Osteoblast (primary cell): ENCODE measurements around the gene PGLYRP4. TPM values are rescaled to one million over a fixed set of nuclear protein-coding genes. Genes with fewer than 3 reads are reported as not detected.

Experiments used
- DNase-seq: peaks from one replicate; pipeline ENCODE4 v3.0.0; 2011; ENCODE audit warnings: low spot score, mixed read lengths; ENCODE audit not compliant: insufficient read length; ENCODE audit errors: missing footprints
- H2AFZ ChIP-seq: 2 replicates; pipeline ENCODE4 v1.6.0; 2011; ENCODE audit warnings: mild to moderate bottlenecking, low read length
- H3K27ac ChIP-seq: 2 replicates; pipeline ENCODE4 v1.5.1; 2011; ENCODE audit warnings: mild to moderate bottlenecking, low read depth, low read length, moderate library complexity
- H3K27me3 ChIP-seq: 2 replicates; pipeline ENCODE4 v1.6.0; 2012; ENCODE audit warnings: mild to moderate bottlenecking, control low read depth, inconsistent platforms, low read length, moderate library complexity; ENCODE audit not compliant: insufficient read depth
- H3K36me3 ChIP-seq: 2 replicates; pipeline ENCODE4 v1.5.1; 2011; ENCODE audit warnings: mild to moderate bottlenecking, low read length, control low read depth, moderate library complexity; ENCODE audit not compliant: insufficient read depth
- H3K4me1 ChIP-seq: 2 replicates; pipeline ENCODE4 v1.5.1; 2011; ENCODE audit warnings: mild to moderate bottlenecking, low read length, control low read depth, moderate library complexity; ENCODE audit not compliant: insufficient read depth
- H3K4me2 ChIP-seq: 2 replicates; pipeline ENCODE4 v1.6.0; 2011; ENCODE audit warnings: mild to moderate bottlenecking, low read length; ENCODE audit not compliant: insufficient read depth
- H3K4me3 ChIP-seq: fragments of 200-600 bp; sonication (generic); 3 replicates; pipeline ENCODE4 v1.5.1; 2012; ENCODE audit warnings: mild to moderate bottlenecking, low read length, inconsistent platforms; ENCODE audit not compliant: insufficient read depth
- H3K79me2 ChIP-seq: 2 replicates; pipeline ENCODE4 v1.6.0; 2012; ENCODE audit warnings: mild to moderate bottlenecking, low read length, control low read depth, inconsistent platforms; ENCODE audit not compliant: insufficient read depth
- H3K9me3 ChIP-seq: 2 replicates; pipeline ENCODE4 v1.5.1; 2011; ENCODE audit warnings: low read depth, low read length, control low read depth
- H4K20me1 ChIP-seq: 2 replicates; pipeline ENCODE4 v1.6.0; 2012; ENCODE audit warnings: mild to moderate bottlenecking, low read length, control low read depth; ENCODE audit not compliant: insufficient read depth
- total RNA-seq: library from RNA; depleted of rRNA; stranded (reverse); fragments of >200 nt; gene quantifications from 2 replicates; pipeline ENCODE4 v1.2.3, GENCODE V29; 2012
- TF ChIP-seq, protein P1 (sequence below): IDR thresholded peaks from 2 replicates; pipeline ENCODE4 v1.5.1; 2011; ENCODE audit warnings: mild to moderate bottlenecking, low read depth, low read length, moderate library complexity; ENCODE audit errors: extremely low read depth

PGLYRP4 gene
- total RNA-seq, 1 donor, result not detected

DNA sequence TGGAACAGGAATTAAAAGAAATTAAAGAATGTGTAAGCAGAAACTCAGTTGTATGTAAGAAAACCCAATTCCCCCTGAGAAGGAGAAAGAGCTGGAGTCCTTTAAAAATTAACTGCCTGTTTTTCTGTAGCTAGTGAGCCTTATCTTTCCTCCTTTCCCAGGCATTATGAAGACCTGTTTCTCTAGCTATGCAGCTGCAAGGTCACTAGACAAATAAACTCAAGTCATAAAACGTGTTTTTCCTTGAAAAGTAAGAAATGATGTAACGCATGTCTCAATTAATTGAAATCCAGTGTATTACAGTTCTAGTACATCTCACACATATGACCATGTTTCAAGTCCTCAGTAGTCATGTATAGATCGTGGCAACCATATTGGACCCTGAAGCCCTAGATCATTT is 21.5 kb upstream of the PGLYRP4 start:
- TF ChIP-seq, protein P1, sequence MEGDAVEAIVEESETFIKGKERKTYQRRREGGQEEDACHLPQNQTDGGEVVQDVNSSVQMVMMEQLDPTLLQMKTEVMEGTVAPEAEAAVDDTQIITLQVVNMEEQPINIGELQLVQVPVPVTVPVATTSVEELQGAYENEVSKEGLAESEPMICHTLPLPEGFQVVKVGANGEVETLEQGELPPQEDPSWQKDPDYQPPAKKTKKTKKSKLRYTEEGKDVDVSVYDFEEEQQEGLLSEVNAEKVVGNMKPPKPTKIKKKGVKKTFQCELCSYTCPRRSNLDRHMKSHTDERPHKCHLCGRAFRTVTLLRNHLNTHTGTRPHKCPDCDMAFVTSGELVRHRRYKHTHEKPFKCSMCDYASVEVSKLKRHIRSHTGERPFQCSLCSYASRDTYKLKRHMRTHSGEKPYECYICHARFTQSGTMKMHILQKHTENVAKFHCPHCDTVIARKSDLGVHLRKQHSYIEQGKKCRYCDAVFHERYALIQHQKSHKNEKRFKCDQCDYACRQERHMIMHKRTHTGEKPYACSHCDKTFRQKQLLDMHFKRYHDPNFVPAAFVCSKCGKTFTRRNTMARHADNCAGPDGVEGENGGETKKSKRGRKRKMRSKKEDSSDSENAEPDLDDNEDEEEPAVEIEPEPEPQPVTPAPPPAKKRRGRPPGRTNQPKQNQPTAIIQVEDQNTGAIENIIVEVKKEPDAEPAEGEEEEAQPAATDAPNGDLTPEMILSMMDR, result no peak

DNA sequence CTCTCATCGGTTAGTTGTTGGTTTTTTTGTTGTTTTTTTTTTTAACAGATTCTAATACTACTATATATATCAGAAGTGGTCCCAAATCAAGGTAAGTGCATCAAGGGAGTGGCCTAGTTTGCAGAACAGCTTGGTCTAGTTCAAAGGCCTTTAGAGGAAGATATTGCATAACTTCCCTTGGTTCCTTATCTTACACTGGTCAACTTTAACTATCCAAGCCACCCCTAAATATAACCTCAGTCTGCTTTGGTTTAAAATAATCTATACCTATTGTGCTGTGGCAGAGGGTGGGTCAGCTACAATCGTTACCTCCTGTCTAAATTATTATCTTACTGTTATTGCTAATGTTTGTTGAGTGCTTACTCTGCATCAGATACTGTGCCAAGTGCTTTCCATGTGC is 19.9 kb upstream of the PGLYRP4 start:
- Histone ChIP-seq H3K27me3 (peaks cover 5% of the 10 kb centered on the region), H3K4me2 (no peak overlapping the region), H3K27ac (no peak overlapping the region), H3K4me3 (no peak overlapping the region), H4K20me1 (no peaks in the 10 kb centered on the region), H3K79me2 (no peaks in the 10 kb centered on the region), H3K9me3 (no peaks in the 10 kb centered on the region), H2AFZ (no peak overlapping the region), H3K36me3 (no peaks in the 10 kb centered on the region), H3K4me1 (no peaks in the 10 kb centered on the region)
- no peak for DNase-seq
- TF ChIP-seq, protein P1, result no peak

More for the DNA sequence above, 21.5 kb upstream of the PGLYRP4 start:
- Histone ChIP-seq H2AFZ (no peak overlapping the region), H3K4me3 (no peak overlapping the region), H3K4me1 (no peaks in the 10 kb centered on the region), H3K9me3 (no peaks in the 10 kb centered on the region), H3K36me3 (no peaks in the 10 kb centered on the region), H4K20me1 (no peaks in the 10 kb centered on the region), H3K27me3 (peaks cover 5% of the 10 kb centered on the region), H3K27ac (no peak overlapping the region), H3K4me2 (no peak overlapping the region), H3K79me2 (no peaks in the 10 kb centered on the region)
- DNase-seq, result no peak

DNA sequence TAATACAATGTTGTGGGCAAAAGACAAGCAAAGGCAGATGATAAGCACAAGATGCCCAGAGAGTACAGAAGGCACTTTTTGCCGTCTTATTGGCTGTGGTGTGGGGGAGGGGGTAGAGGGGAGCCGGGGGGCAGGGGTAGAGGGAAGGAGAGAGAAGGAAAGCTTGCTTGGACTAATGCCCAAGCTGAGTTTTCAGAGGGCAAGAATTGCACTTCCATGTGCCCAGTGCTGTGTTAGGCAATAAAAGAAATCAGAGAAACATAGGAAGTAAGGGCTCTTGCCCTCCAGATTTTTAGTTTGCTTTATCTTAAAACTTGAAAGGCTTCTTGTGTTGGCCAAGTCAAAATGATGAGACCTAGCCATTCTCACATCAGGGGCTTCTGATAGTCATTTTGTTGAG is 18.4 kb upstream of the PGLYRP4 start:
- Histone ChIP-seq H3K79me2 (no peaks in the 10 kb centered on the region), H3K4me2 (no peak overlapping the region), H3K9me3 (no peaks in the 10 kb centered on the region), H4K20me1 (no peaks in the 10 kb centered on the region), H3K4me1 (no peaks in the 10 kb centered on the region), H3K27ac (no peak overlapping the region), H3K36me3 (no peaks in the 10 kb centered on the region), H3K27me3 (peaks cover 5% of the 10 kb centered on the region), H2AFZ (no peak overlapping the region), H3K4me3 (no peak overlapping the region)
- TF ChIP-seq, protein P1, result no peak
- no peak for DNase-seq

DNA sequence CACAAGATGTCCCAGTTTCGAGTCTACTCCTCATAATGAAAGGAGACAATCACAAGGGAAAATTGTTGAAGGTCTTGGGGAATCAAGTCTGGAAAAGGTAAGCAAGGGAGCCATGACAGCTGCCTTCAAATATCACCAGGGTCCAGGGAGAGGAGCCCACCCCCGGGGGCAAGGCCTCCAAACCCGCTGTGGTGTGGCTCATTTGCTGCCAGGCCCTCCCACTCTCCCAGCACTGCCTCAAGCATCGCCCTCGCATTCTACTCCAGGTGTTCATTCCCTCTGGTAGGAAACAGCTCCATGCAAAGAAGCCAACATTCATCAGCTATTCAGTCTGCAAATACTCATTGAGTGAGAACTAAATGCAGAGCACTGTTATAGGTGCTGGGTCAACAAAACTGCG is 17.6 kb upstream of the PGLYRP4 start:
- no peaks in the 10 kb centered on the region for H3K4me1 ChIP-seq
- no peaks in the 10 kb centered on the region for H3K9me3 ChIP-seq
- no peaks in the 10 kb centered on the region for H3K79me2 ChIP-seq
- DNase-seq, result peak; percentile 47
- H2AFZ ChIP-seq, result no peak overlapping the region
- no peak overlapping the region for H3K4me3 ChIP-seq
- no peak overlapping the region for H3K4me2 ChIP-seq
- TF ChIP-seq, protein P1, result no peak
- no peaks in the 10 kb centered on the region for H4K20me1 ChIP-seq
- no peaks in the 10 kb centered on the region for H3K36me3 ChIP-seq
- H3K27me3 ChIP-seq, result peaks cover 5% of the 10 kb centered on the region
- H3K27ac ChIP-seq, result no peak overlapping the region
